BJ (cell line): Measurements from ENCODE around the gene CCDC9B. TPM values are rescaled to one million over a fixed set of nuclear protein-coding genes. Genes with fewer than 3 reads are reported as not detected.

Experiments used
- CTCF ChIA-PET: fragments of 350-600 bp; formaldehyde crosslinking; extraction: SDS; loops from one replicate; lab custom pipeline; 2021; ENCODE audit warnings: antibody characterized with exemption, inconsistent platforms; lab: Yijun Ruan, JAX
- POLR2A ChIA-PET: fragments of 300-600 bp; sonication (Branson Sonifier 250); formaldehyde crosslinking; extraction: SDS; loops from one replicate; lab custom pipeline; 2021; ENCODE audit warnings: antibody characterized with exemption; lab: Charles Lee
- DNase-seq: peaks from one replicate; pipeline ENCODE4 v3.0.0-alpha.2; 2011; ENCODE audit warnings: low read depth
- H3K27me3 ChIP-seq: 2 replicates; pipeline ENCODE4 v1.6.0; 2011; ENCODE audit warnings: low read length; ENCODE audit not compliant: control insufficient read depth, insufficient read depth
- H3K36me3 ChIP-seq: 2 replicates; pipeline ENCODE4 v1.5.1; 2011; ENCODE audit warnings: low read length; ENCODE audit not compliant: control insufficient read depth, insufficient read depth
- H3K4me3 ChIP-seq: 2 replicates; pipeline ENCODE4 v1.5.1; 2011; ENCODE audit warnings: low read depth, mild to moderate bottlenecking, control low read depth, low read length
- CTCF ChIP-seq: IDR thresholded peaks from 2 replicates; pipeline ENCODE4 v1.5.1; 2011; ENCODE audit warnings: low read depth, mild to moderate bottlenecking, control low read depth, inconsistent platforms, low read length, moderate library complexity; ENCODE audit not compliant: insufficient read depth
- polyA plus RNA-seq: library from polyadenylated mRNA; depleted of rRNA; stranded (reverse); fragments of >200 nt; gene quantifications from 2 replicates; pipeline ENCODE4 v1.2.3, GENCODE V29; 2011

Gene CCDC9B
- polyA plus RNA-seq, 1 experiment = 5.0 TPM

- DNase-seq = no peak
- TF ChIP-seq CTCF = no peak
- H3K36me3 ChIP-seq = peaks cover 18% of the 10 kb centered on the region
- H3K4me3 ChIP-seq = no peak overlapping the region
- H3K27me3 ChIP-seq = no peaks in the 10 kb centered on the region
- CTCF ChIA-PET = interaction anchor here (1.2 to 5.9 kb wide), 6 partner anchors 8 to 61 kb away, joined by 3 to 108 read pairs (median 8); no protein-coding TSS in a partner anchor
- POLR2A ChIA-PET = no interaction called here
Observed at GRCh38 chr15:40334941-40335795, 5.6 kb downstream of the CCDC9B start.

- ChIA-PET POLR2A (no interaction called here), CTCF (interaction anchor here (0.9 to 2.4 kb wide), 5 partner anchors 9 to 61 kb away, joined by 3 to 10 read pairs (median 4); no protein-coding TSS in a partner anchor)
- no peak overlapping the region for H3K4me3 ChIP-seq
- H3K36me3 ChIP-seq = peaks cover 18% of the 10 kb centered on the region
- no peak for DNase-seq
- H3K27me3 ChIP-seq = no peaks in the 10 kb centered on the region
- TF ChIP-seq CTCF = no peak
Observed at GRCh38 chr15:40334541-40334940, 6.2 kb downstream of the CCDC9B start.

GRCh38 chr15:40333922-40334492 lies 6.7 kb downstream of the CCDC9B start:
- Histone ChIP-seq H3K27me3 (no peaks in the 10 kb centered on the region), H3K4me3 (no peak overlapping the region), H3K36me3 (peaks cover 18% of the 10 kb centered on the region)
- no peak for TF ChIP-seq CTCF
- CTCF ChIA-PET = interaction anchor here (0.9 to 2.4 kb wide), 4 partner anchors 10 to 60 kb away, joined by 3 to 10 read pairs (median 4); no protein-coding TSS in a partner anchor
- DNase-seq = no peak
- POLR2A ChIA-PET = no interaction called here

GRCh38 chr15:40332113-40332781 lies 8.5 kb downstream of the CCDC9B start:
- no peaks in the 10 kb centered on the region for H3K27me3 ChIP-seq
- no peak for TF ChIP-seq CTCF
- no peak overlapping the region for H3K4me3 ChIP-seq
- ChIA-PET CTCF (interaction anchor here (0.6 to 1.8 kb wide), 7 partner anchors 8 to 112 kb away, joined by 3 to 8 read pairs (median 3); no protein-coding TSS in a partner anchor), POLR2A (no interaction called here)
- no peak for DNase-seq
- peaks cover 14% of the 10 kb centered on the region for H3K36me3 ChIP-seq

DNA sequence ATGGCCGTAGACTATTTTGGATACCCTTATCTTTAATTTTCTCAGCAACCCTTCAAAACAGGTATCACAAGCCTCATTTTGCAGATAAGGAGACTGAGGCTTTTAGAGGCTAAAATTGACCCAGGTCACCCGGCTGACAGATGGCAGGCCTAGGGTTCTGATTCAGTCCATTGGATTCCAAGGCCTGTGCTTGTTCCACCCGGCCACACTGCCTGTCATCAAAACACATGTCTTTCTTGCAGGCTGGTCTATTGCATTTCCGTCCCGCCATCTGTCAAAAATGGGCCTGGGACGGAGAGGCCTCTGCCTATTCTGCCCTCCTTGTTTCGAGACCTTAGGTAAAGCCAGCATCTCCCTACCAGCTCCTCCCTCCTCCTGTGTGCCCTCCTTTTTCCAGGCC lies 9.1 kb downstream of the CCDC9B start:
- no peak for DNase-seq
- ChIA-PET POLR2A (no interaction called here), CTCF (interaction anchor here (0.6 to 1.8 kb wide), 6 partner anchors 8 to 113 kb away, joined by 3 to 8 read pairs (median 3); no protein-coding TSS in a partner anchor)
- TF ChIP-seq CTCF = no peak
- no peak overlapping the region for H3K4me3 ChIP-seq
- H3K36me3 ChIP-seq = peaks cover 12% of the 10 kb centered on the region
- no peaks in the 10 kb centered on the region for H3K27me3 ChIP-seq
